Measurements from ENCODE around the gene PRSS23.

PRSS23 gene

DNA sequence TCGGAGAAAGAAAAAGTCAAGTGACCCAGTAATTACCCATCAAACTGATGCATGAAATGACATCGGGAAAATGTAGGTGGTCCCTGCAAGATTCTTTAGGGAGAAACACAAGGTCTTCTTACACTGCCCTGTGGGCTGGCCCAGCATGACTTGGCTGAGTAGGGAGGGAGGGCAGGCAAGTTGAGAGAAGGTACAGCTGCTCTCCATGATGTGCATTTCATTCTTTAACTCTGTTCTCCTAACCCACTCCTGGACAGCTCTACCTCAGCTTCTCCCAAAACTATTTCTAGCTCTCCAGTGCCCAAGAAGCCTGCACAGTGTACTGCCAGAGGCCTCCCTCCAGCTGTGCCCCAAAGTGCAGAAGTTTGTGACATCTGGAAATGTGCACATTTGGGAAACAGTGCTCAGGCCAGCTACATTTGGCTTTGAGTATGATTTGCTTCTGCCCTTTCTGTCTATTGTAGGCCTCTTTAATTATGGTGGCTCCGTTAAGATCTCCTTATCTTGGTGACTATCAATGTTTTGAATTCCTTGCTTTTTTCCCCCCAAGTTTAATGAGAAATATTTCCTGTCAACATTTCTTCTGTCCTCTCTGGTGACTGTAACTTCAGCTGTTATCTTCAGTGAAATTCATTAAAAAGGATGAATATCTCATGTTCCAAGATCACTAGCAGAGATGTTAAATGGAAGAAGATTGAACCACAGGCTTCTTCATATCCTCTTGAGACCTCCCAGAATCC, 26.7 kb upstream of the PRSS23 start:
- no peak overlapping the region for H3K4me3 ChIP-seq (ENCODE audit: low read length)
- no peaks in the 10 kb centered on the region for H3F3A ChIP-seq (ENCODE audit: control insufficient read depth, insufficient read depth)
- H3K36me3 ChIP-seq (ENCODE audit: control insufficient read depth, low read length): no peaks in the 10 kb centered on the region
- no peaks in the 10 kb centered on the region for H4K20me1 ChIP-seq (ENCODE audit: control insufficient read depth, insufficient read depth, low read depth, low read length)
- H3K4me1 ChIP-seq (ENCODE audit: control insufficient read depth, low read length): no peaks in the 10 kb centered on the region
- no peaks in the 10 kb centered on the region for H3K79me2 ChIP-seq (ENCODE audit: control insufficient read depth, low read length)
- no peak overlapping the region for H3K4me2 ChIP-seq (ENCODE audit: low read length)
- peaks cover 5% of the 10 kb centered on the region for H3K27me3 ChIP-seq (ENCODE audit: control insufficient read depth, low read length)
- no peak for TF ChIP-seq EZH2phosphoT487 (IDR thresholded peaks at IDR 0.05; ENCODE audit: borderline replicate concordance, low read length)
- TF ChIP-seq, protein P1, sequence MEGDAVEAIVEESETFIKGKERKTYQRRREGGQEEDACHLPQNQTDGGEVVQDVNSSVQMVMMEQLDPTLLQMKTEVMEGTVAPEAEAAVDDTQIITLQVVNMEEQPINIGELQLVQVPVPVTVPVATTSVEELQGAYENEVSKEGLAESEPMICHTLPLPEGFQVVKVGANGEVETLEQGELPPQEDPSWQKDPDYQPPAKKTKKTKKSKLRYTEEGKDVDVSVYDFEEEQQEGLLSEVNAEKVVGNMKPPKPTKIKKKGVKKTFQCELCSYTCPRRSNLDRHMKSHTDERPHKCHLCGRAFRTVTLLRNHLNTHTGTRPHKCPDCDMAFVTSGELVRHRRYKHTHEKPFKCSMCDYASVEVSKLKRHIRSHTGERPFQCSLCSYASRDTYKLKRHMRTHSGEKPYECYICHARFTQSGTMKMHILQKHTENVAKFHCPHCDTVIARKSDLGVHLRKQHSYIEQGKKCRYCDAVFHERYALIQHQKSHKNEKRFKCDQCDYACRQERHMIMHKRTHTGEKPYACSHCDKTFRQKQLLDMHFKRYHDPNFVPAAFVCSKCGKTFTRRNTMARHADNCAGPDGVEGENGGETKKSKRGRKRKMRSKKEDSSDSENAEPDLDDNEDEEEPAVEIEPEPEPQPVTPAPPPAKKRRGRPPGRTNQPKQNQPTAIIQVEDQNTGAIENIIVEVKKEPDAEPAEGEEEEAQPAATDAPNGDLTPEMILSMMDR (IDR thresholded peaks at IDR 0.05; ENCODE audit: low read depth, low read length, poor library complexity, severe bottlenecking): no peak
- H3K9me3 ChIP-seq (ENCODE audit: control insufficient read depth, insufficient read depth, low read length): no peaks in the 10 kb centered on the region
- no peaks in the 10 kb centered on the region for H3K9me2 ChIP-seq (replicated peaks; ENCODE audit: control insufficient read depth, low read length)
- no peak overlapping the region for H3K27ac ChIP-seq (ENCODE audit: low read depth, low read length)

DNA sequence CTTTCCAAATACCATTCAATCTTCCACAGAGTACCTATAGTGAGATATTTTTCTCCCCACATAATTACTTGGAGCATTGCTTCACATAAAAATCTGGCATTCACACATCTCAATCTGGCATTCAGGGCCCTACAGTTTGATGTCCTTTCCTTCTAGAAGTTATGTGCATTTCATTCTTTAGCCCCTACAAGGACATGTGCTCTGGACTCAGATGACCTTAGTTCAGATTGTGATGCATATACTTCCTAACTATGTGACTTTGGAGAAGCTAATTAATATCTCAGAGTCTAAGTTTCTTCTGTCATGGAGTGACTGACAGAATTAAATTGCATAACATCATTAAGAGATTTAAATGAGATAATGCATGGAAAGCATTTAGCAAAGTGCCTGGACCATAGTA, 25.9 kb upstream of the PRSS23 start:
- no peaks in the 10 kb centered on the region for H3K4me1 ChIP-seq (ENCODE audit: control insufficient read depth, low read length)
- no peaks in the 10 kb centered on the region for H3K9me3 ChIP-seq (ENCODE audit: control insufficient read depth, insufficient read depth, low read length)
- no peak overlapping the region for H3K4me2 ChIP-seq (ENCODE audit: low read length)
- H3K4me3 ChIP-seq (ENCODE audit: low read length): no peak overlapping the region
- no peaks in the 10 kb centered on the region for H4K20me1 ChIP-seq (ENCODE audit: control insufficient read depth, insufficient read depth, low read depth, low read length)
- H3F3A ChIP-seq (ENCODE audit: control insufficient read depth, insufficient read depth): no peaks in the 10 kb centered on the region
- peaks cover 5% of the 10 kb centered on the region for H3K27me3 ChIP-seq (ENCODE audit: control insufficient read depth, low read length)
- TF ChIP-seq EZH2phosphoT487 (IDR thresholded peaks at IDR 0.05; ENCODE audit: borderline replicate concordance, low read length): no peak
- TF ChIP-seq, protein P1 (IDR thresholded peaks at IDR 0.05; ENCODE audit: low read depth, low read length, poor library complexity, severe bottlenecking): no peak
- H3K9me2 ChIP-seq (replicated peaks; ENCODE audit: control insufficient read depth, low read length): no peaks in the 10 kb centered on the region
- H3K27ac ChIP-seq (ENCODE audit: low read depth, low read length): no peak overlapping the region
- no peaks in the 10 kb centered on the region for H3K36me3 ChIP-seq (ENCODE audit: control insufficient read depth, low read length)
- no peaks in the 10 kb centered on the region for H3K79me2 ChIP-seq (ENCODE audit: control insufficient read depth, low read length)

DNA sequence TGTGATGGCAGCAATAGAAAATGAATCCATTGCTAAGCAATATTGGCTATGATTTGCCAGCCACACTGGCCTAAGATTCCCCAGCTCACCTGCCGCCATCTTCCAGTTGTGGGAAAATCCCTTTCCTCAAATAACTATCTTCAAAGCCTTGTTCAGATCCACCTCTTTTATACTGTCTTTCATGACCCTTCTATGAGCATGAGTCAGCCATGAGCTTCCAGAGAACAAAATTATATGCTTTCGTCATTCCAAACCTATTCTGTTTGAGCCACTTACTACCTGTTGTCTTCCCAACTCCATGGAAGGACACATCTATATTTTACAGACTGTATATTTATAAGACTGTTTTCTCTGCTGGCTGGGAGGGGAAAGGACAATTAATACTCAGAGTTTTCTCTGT, 25.0 kb upstream of the PRSS23 start:
- Histone ChIP-seq H4K20me1 (ENCODE audit: control insufficient read depth, insufficient read depth, low read depth, low read length) (no peaks in the 10 kb centered on the region), H3K27ac (ENCODE audit: low read depth, low read length) (no peak overlapping the region), H3K9me2 (replicated peaks; ENCODE audit: control insufficient read depth, low read length) (no peaks in the 10 kb centered on the region), H3K27me3 (ENCODE audit: control insufficient read depth, low read length) (peaks cover 5% of the 10 kb centered on the region), H3K4me2 (ENCODE audit: low read length) (no peak overlapping the region), H3K4me3 (ENCODE audit: low read length) (no peak overlapping the region), H3F3A (ENCODE audit: control insufficient read depth, insufficient read depth) (no peaks in the 10 kb centered on the region), H3K9me3 (ENCODE audit: control insufficient read depth, insufficient read depth, low read length) (no peaks in the 10 kb centered on the region), H3K36me3 (ENCODE audit: control insufficient read depth, low read length) (no peaks in the 10 kb centered on the region), H3K4me1 (ENCODE audit: control insufficient read depth, low read length) (no peaks in the 10 kb centered on the region), H3K79me2 (ENCODE audit: control insufficient read depth, low read length) (no peaks in the 10 kb centered on the region)
- TF ChIP-seq EZH2phosphoT487 (IDR thresholded peaks at IDR 0.05; ENCODE audit: borderline replicate concordance, low read length): no peak
- TF ChIP-seq, protein P1 (IDR thresholded peaks at IDR 0.05; ENCODE audit: low read depth, low read length, poor library complexity, severe bottlenecking): no peak
